ENCODE data around the gene OSCAR.
"Not testable (repeated sequence)": the region's sequence is repeated elsewhere in the genome, so short reads cannot be mapped to it uniquely, and the experiment has no call there.

The OSCAR gene

DNA sequence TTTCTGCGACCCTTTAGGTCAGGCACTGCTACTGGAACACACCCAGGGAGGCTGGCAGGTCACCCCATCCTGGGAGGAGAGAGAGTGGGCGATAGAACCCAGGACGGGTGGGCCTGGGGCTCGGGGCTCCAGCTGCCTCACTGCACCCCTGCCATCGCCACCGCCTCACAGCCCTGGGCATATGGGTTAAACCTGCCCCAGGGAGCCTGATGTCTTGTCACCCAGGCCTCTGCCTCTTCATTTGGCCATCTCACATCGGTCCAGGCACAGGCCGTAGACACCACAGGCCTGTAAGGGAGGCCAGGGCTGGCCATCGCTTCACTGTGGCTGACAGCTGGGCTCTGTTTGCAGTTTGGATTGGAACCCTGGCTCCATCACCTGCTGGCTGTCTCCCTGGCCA lies 25.1 kb upstream of the OSCAR start:
- DNase-seq: no peak

DNA sequence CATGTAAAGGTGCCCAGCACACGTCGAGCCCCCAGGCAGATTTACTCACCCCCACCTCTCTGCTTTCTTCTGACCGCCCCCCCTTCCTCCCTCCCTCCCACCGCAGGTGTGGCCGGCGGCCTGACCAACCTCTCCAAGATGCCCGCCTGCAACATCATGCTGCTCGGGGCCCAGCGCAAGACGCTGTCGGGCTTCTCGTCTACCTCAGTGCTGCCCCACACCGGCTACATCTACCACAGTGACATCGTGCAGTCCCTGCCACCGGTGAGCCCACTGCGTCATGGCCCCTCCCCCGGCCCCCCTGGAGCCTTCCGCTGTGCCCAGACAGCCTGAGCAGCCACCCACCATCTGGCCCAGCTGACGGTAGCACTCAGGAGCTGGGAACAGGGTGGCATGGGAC lies 23.8 kb upstream of the OSCAR start:
- no peak for DNase-seq

DNA sequence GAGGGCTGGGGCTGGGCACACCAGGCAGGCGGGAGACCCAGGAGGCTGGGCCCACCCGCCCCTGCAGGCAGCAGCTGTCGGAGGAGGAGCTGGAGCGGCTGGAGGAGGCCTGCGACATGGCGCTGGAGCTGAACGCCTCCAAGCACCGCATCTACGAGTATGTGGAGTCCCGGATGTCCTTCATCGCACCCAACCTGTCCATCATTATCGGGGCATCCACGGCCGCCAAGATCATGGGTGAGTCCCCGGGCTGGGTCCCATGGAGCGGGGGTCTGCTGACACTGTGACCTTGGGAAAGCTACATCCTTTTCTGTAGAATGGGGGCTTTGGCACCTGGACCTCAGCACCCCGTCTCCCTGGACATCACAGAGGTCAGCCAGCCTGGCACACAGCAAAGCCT lies 23.1 kb upstream of the OSCAR start:
- DNase-seq: no peak

DNA sequence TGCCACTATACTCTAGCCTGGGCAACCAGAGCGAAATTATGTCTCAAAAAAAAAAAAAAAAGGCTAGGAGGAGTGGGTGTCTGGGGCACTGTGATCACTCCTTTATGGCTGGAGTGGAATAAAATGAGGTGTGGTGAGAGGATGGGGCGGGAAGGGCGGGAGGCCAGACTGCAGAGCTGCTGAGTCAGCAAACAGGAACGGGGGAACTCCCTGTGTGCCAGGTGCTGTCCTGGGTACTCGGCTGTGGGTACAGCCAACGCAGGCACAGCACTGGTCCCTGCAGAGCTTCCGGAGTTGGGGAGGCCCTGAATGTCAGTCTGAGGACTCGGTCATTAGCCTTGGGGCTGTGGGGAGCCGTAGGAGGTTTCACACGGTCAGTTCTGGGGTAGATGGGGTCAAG lies 20.7 kb upstream of the OSCAR start:
- DNase-seq: no peak

DNA sequence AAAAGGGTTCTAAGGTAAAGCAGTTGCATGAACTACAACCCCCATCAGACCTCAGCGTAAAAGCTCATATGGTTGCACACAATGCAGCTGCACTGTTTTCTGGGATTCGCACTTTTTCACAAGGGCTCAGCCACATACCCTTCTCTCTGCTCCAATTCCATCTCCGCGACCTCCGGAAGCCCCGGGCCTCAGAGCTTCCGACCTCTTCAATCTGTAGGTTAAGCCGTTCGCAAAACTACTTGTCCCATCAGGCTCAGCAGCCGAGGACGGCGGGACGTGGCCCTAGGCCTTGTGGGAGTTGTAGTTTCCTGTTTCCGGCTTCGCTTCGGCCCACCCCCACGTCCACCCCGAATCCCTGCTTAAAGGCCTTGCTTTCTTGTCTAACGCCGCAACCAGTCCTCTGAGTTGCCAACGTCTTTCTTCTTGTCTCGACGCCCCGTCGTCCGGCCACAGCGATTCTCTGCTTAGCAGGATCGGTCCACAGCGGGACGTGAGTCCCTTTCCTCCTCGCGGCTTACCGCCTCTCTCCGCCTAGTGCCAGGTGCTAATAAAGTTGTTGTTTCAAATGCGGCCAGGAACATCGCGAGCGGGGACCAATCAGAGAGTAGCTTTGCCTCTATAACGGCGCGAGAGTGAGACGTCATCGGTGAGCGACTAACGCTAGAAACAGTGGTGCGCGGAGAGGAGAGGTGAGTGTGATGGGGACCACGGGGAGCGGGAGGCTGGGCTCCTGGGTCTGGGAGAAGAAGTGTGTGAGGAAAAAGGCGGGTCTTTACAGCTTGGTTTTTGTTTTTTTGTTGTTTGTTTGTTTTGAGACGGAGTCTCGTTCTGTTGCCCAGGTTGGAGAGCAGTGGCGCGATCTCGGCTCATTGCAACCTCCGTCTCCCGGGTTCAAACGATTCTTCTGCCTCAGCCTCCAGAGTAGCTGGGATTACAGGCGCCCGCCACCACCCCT lies 14.8 kb upstream of the OSCAR start, which contains the start of the genes PRPF31 and TFPT:
Gene PRPF31, plus strand, starts transcription at position 646 of the 955 bp plus-strand sequence. CDS start 2,525 bp downstream, outside the sequence.
Gene TFPT, minus strand, starts transcription at position 549 of the 955 bp plus-strand sequence. Its CDS starts 388 bp downstream, at position 161.
- peak; percentile 97 to 100 (median 99) for DNase-seq

DNA sequence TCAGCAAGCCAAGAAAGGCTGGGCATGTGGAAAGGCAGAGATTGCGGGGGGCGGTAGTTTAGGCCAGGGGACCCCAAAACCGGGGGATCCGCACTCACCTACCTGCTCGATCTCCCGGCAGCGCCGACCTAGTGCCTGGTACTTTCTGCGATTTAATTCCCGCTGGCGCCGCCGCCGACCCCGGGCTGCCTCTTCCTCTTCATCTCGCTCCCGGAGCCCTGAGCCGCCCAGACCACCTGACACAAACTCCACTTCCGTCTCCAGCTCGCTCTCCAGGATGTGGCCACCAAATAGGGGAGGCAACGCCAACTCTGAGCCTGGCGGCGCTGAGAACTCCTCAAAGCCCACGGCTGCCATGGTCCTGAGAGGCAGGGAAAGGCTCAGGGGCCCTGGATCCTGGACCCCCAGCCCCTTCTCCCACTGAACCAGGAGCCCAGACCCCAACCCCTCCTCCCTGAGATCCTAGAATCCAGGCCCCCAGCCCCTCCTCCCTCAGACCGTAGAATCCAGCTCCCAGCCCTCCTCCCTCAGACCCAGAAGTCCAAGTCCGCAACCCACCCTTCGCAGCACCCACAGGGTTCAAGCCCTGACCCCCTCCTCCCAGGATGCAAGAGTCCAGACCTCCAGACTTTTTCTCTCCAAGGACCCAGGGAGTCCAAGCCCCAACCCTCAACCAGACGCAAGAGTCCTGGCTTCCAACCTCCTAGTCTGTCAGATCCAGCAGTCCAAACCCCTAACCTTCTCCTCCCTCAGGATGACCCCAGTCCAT lies 13.9 kb upstream of the OSCAR start:
- peak in 7 of 14 donors; percentile 10 to 65 (median 19) for DNase-seq

DNA sequence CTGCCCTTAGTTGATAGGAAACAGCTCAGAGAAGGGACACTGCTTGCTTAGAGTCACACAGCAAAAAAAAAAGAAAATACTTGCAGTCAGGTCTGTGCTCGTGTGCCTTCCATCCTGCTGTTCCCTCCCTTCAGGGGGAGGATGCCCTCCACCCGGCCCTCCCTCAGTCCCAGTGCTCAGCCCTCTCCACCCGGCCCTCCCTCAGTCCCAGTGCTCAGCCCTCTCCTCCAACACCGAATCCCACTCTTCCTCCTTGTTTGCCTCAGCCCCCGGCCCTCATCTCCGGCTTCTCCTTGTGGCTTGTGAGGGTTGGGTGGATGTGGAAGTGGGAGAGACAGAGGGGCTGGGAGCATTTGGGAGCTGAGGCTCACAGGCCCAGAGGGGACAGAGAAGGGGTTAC lies 9.0 kb upstream of the OSCAR start:
- no peak for DNase-seq

DNA sequence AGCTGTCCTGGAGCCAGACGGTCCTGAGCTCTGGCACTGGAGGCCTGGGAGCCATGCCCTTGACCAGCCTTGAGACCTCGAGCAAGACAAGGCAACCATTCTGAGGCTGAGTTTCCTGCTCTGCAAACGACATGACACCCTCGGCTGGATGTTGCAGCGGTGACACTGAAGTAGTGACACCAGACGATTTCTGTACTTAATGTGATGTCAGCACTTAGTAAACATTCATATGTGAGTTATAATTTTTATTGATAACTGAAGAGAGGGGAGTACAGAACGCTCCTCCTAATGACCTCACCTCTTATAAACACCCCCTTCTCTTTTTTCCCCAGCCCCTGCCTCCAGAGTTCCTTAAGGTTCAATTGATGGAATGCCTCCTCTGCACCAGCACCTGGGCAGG lies 7.9 kb upstream of the OSCAR start:
- no peak for DNase-seq

DNA sequence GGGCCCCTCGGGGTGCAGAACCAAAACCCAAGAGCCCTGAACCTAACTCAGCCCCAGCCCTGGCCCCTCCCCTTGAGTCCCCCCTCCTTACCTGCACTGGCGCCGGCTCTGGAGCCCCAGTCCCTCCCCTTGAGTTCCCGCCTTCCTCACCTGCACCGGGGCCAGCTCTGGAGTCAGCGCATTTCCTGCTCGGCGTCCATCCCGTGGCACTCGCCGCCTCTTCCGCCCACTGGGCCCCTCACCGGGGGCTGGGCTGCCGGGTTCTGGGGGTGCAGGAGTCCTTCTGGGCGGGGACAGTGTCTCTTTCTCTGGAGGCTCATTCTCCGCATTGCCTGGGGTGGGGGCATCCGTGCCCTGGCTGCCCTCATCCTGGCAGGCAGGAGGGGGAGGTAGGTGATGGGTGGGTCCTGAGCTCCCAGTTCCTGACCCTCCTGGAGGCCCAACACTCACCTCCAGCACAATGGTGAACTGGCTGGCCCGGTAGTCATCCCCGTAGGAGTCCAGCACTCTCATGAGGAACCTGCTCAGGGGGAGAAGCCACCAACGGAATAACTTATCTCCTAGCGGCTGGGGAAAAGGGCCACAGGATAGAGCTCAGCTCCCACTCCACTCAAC lies 7.4 kb upstream of the OSCAR start:
- DNase-seq: no peak

DNA sequence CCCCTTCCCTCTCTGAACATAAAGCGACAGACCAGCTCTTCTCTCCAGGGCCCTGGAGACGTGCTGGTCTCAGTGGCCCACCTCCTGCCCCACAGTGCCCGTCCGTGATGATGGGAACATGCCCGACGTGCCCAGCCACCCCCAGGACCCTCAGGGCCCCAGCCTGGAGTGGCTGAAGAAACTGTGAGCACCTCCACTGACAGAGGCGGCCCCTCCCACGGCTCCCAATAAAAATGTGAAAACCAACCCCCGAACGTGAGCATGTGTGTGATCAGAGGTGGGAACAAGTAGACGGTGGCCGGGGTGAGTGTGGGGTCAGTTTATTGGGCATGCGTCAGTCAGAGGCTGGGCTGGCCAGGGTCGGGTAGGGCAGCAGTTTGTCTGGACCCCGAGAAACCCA lies 6.1 kb upstream of the OSCAR start:
- DNase-seq: no peak

DNA sequence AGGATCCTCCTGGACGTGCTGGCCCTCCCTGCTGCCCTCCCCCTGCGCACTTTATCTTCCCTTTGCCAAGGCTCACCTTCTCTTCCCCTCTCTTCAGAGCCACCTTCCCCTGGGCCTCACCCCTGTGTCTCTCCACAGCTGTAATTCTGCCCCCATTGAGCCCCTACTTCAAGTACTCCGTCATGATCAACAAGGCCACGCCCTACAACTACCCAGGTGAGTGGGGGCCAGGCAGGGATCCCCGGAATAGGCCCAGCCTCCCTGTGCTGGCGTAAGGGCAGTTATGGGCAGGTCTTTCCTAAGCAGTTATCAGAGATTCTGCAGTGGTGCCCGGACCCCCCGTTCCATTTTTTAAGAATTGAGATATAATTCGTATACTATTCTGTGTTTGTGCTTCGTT lies 5.2 kb upstream of the OSCAR start:
- no peak for DNase-seq

DNA sequence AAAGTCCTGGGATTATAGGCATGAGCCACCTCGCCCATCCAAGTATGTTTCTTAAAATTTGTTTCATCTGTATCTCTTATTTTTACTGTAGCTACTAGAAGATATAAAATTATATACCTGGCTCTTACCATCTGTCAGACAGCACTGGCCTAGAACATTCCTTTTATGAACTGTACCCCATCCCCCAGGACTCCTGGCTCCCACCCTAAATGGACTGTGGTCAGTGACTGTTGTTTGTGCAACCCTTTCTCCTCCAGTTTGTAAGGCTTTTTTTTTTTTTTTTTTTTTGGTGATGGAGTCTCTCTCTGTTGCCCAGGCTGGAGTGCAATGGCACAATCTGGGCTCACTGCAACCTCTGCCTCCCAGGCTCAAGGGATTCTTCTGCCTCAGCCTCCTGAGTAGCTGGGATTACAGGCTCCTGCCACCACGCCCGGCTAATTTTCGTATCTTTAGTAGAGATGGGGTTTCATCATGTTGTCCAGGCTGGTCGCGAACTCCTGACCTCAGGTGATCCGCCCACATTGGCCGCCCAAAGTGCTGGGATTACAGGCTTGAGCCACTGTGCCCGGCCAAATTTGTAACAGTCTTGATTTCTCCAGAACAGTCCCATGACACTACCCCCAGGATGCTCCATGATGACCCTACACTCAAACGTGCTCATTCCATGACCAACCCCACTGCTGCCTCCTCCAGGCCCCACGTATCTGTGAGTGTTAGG lies 4.6 kb upstream of the OSCAR start:
- DNase-seq: no peak

DNA sequence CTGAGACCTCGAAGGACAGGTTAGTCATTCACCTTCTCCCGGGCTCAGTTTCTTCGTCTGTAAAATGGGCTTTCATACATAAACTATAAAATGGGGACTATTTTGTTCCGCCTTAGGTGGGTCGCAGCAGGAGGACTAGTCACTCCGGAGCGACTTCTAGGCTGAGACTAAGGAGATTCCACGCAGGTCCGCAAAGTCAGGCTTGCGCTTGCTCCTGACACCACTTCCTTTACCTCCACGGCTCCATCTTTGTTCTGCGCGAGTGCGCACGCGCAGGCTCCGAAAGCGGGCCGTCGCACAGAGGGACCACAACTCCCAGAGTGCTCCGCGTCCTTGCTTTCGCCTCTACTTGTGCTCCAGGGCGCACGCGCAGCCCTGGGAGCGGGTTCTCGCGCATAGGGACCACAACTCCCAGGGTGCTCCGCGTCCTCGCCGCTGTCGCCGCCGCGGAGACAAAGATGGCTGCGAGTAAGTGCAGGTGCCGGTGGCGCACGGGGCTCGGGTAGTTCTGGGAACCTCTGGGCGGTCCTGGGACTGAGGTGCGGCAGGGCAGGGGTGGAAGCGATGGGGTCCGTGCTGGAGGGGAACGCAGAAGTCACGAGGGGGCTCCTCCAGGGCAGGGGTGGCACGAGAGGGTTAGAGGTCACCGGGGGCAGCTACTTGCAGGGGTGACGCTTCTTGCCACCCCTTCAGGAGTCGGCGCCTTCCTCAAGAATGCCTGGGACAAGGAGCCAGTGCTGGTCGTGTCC lies 2.0 kb upstream of the OSCAR start, which contains the start of gene NDUFA3:
Gene NDUFA3, plus strand, starts transcription at position 435 of the 749 bp plus-strand sequence. Its CDS starts 24 bp downstream, at position 459.
- peak; percentile 75 to 98 (median 96) for DNase-seq

DNA sequence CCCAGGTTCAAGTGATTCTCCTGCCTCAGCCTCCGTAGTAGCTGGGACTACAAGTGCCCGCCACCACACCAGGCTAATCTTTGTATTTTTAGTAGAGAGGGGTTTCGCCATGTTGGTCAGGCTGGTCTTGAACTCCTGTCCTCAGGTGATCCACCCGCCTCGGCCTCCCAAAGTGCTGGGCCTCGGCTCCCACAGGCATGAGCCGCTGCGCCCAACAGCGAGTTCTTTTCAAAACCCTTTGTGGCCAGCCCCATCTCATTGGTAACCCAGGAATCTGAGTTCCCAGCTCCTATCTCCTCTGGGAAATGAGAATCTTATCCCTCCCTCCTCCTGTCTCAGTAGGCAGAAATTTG lies 724 bp downstream of the OSCAR start:
- DNase-seq: not testable (repeated sequence)

DNA sequence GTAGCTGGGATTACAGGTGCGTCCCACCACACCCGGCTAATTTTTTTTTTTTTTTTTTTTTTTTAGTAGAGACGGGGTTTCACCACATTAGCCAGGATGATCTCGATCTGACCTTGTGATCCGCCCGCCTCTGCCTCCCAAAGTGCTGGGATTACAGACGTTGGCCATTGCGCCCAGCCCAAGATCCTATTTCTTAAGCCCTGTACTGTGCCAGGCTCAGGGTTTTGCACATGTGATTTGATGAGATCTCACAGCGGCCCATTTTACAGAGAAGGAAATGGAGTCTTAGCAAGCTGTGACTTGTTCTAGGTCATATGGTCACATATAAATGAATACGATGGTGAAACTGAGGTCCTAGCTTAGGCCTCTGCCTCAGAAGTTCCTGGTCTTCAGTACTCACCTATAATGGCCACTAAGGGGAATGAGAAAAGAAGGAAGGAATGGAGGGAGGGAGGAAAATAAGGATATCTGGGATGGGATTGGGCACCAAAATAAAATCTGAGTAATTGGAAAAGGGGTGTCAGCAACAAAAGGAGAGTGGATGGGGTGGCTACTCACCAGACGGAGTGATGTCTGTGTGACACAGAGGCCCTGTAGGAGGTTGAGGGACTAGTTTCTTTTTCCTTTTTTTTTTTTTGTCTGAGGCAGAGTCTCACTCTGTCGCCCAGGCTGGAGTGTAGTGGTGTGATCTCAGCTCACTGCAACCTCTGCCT lies 1.3 kb downstream of the OSCAR start:
- DNase-seq: no peak

DNA sequence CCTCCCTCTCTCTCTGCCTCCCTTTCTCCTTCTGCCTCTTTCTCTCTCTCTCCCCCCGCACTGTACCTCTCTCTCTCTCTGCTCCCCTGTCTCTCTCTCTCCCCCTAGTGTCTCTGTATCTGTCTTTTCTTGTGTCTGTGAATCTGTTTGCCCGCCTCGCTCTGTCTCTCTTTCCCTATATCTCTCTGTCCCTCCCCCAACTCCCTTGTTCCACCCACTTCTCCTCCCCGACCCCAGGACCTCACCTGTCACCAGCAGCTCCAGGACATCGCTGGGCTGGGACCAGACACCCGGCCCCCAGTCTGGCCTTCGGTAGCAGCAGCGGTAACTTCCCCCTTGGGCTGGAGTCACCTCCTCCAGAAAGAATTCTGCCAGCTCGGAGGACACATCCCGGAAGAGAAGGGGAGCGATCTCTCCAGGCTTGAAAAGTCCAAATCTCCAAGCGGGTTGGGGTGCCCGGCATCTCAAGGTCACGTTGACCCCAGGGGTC lies 3.9 kb downstream of the OSCAR start:
- no peak for DNase-seq

DNA sequence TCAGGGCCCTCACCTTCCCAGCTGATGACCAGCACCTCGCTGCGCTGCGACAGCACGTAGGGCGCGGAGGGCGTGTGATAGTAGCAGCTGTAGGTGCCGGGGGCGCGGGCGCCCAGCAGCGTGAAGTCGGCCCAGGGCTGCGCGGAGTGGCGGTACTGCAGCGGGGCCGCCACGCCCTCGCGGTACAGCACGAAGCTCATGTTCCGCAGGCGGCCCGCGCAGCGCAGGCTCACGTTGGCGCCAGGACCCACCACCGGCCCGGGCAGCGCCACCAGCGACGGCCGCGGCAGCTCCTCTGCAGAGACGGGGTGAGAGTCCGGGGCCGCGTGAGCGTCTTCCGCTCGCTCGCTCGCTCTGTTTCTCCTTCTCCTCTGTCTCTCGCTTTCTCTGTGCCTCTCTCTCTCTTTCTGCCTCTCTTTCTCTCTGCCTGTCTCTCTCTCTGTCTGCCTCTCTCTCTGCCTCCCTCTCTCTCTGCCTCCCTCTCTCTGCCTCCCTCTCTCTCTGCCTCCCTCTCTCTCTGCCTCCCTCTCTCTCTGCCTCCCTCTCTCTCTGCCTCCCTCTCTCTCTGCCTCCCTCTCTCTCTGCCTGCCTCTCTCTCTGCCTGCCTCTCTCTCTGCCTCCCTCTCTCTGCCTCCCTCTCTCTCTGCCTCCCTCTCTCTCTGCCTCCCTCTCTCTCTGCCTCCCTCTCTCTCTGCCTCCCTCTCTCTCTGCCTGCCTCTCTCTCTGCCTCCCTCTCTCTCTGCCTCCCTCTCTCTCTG lies 4.6 kb downstream of the OSCAR start:
- not testable (repeated sequence) for DNase-seq

DNA sequence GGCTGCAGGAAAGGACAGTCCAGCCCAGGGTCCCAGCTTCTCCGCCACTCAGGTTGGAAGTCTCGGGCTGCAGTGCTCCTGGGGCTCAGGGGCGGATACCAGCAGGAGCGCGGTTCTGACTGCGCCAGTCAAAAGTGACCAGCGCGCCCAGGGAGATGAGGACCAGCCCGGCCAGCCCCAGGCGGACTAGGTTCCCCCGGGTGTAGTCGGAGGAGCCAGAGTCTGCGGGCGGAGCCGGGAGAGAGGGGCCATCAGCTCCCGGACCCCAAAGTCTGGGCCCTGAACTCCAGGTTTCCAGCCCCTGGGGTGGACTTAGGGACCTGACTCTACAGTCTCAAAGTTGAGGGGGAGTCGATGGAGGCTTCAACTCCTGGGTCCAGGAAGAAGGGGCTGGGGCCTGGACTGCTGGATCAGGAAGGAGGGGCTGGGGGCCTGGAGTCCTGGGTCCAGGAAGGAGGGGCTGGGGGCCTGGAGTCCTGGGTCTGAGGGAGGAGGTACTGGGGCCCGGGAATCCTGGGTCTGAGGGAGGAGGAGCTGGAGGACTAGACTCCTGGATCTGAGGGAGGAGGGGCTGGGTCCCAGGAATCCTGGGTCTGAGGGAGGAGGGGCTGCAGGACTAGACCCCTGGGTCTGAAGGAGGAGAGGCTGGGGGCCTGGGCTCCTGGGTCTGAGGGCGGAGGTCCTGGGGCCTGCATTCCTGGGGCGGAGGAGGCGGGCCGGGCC lies 5.3 kb downstream of the OSCAR start:
- DNase-seq: no peak

DNA sequence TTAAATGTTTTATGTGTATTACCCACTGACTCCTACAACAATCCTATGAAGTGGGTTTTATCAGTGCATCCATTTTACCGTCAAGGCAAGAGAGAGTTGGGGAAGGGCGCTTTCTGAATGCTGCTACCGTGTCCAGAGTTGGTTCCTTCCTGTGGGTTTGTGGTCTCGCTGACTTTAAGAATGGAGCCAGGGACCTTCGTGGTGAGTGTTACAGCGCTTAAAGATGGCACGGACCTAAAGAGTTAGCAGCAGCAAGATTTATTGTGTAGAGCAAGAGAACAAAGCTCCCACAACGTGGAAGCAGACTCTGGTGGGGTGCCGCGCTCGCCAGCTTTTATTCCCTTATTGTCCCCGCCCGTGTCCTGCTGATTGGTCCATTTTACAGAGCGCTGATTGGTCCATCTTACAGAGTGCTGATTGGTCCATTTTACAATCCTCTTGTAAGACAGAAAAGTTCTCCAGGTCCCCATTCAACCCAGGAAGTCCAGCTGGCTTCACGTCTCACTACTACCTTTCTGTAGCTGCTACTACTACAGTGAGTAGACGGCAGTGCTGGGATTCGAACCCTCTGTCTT lies 6.1 kb downstream of the OSCAR start:
- no peak for DNase-seq
